Measurements from ENCODE around the gene ABL2. TPM values are rescaled to one million over a fixed set of nuclear protein-coding genes. Genes with fewer than 3 reads are reported as not detected.
"Not testable (repeated sequence)": the region's sequence is repeated elsewhere in the genome, so short reads cannot be mapped to it uniquely, and the experiment has no call there.

Gene ABL2
- total RNA-seq, 1 donor from 2014 or later, result 9.0 TPM

- Histone ChIP-seq H3K9me3 (replicated peaks) (no peaks in the 10 kb centered on the region), H3K27ac (replicated peaks) (no peak overlapping the region), H3K36me3 (no peaks in the 10 kb centered on the region), H3K27me3 (ENCODE audit: low read depth) (no peaks in the 10 kb centered on the region), H3K4me3 (no peak overlapping the region), H3K4me1 (peaks cover 33% of the 10 kb centered on the region)
- no peak for DNase-seq
- intact Hi-C loops (cut with micrococcal nuclease), result no loop called here
- TF ChIP-seq CTCF (IDR thresholded peaks at IDR 0.05; ENCODE audit: borderline replicate concordance), result no peak
These were observed 1.2 kb upstream of the ABL2 start for GRCh38 chr1:179230721-179231120.

- Histone ChIP-seq H3K9me3 (replicated peaks) (no peaks in the 10 kb centered on the region), H3K4me3 (peak overlapping the region; percentile 99), H3K27me3 (ENCODE audit: low read depth) (no peaks in the 10 kb centered on the region), H3K4me1 (peaks cover 33% of the 10 kb centered on the region), H3K27ac (replicated peaks) (peak overlapping the region; percentile 88), H3K36me3 (no peaks in the 10 kb centered on the region)
- DNase-seq, result no peak
- TF ChIP-seq CTCF (IDR thresholded peaks at IDR 0.05; ENCODE audit: borderline replicate concordance), result no peak
- intact Hi-C loops (cut with micrococcal nuclease), result no loop called here
These were observed 774 bp upstream of the ABL2 start for GRCh38 chr1:179230251-179230650.

GRCh38 chr1:179228783-179229213, 679 bp downstream of the ABL2 start:
- peak overlapping the region; percentile 99 for H3K4me3 ChIP-seq
- peaks cover 7% of the 10 kb centered on the region for H3K36me3 ChIP-seq
- peak overlapping the region; percentile 88 for H3K27ac ChIP-seq (replicated peaks)
- intact Hi-C loops (cut with micrococcal nuclease), result no loop called here
- H3K9me3 ChIP-seq (replicated peaks), result no peaks in the 10 kb centered on the region
- peak; percentile 40 for DNase-seq
- H3K4me1 ChIP-seq, result peaks cover 33% of the 10 kb centered on the region
- no peak for TF ChIP-seq CTCF (IDR thresholded peaks at IDR 0.05; ENCODE audit: borderline replicate concordance)
- H3K27me3 ChIP-seq (ENCODE audit: low read depth), result no peaks in the 10 kb centered on the region

- DNase-seq, result no peak
- no peak overlapping the region for H3K4me3 ChIP-seq
- peaks cover 33% of the 10 kb centered on the region for H3K4me1 ChIP-seq
- H3K27ac ChIP-seq (replicated peaks), result no peak overlapping the region
- no peaks in the 10 kb centered on the region for H3K9me3 ChIP-seq (replicated peaks)
- no peaks in the 10 kb centered on the region for H3K27me3 ChIP-seq (ENCODE audit: low read depth)
- no peak for TF ChIP-seq CTCF (IDR thresholded peaks at IDR 0.05; ENCODE audit: borderline replicate concordance)
- peaks cover 7% of the 10 kb centered on the region for H3K36me3 ChIP-seq
- intact Hi-C loops (cut with micrococcal nuclease), result no loop called here
These were observed 2.7 kb downstream of the ABL2 start for GRCh38 chr1:179226738-179227137.

GRCh38 chr1:179224466-179224865, 5.0 kb downstream of the ABL2 start:
- H3K4me3 ChIP-seq; DNase-seq; H3K27ac ChIP-seq (replicated peaks); intact Hi-C loops (cut with micrococcal nuclease); H3K9me3 ChIP-seq (replicated peaks); H3K27me3 ChIP-seq (ENCODE audit: low read depth): not testable (repeated sequence)
- peaks cover 16% of the 10 kb centered on the region for H3K36me3 ChIP-seq
- peaks cover 28% of the 10 kb centered on the region for H3K4me1 ChIP-seq

- H3K27ac ChIP-seq (replicated peaks); H3K9me3 ChIP-seq (replicated peaks); DNase-seq; H3K27me3 ChIP-seq (ENCODE audit: low read depth); H3K4me3 ChIP-seq; intact Hi-C loops (cut with micrococcal nuclease): not testable (repeated sequence)
- Histone ChIP-seq H3K4me1 (peaks cover 22% of the 10 kb centered on the region), H3K36me3 (peaks cover 21% of the 10 kb centered on the region)
These were observed 8.4 kb downstream of the ABL2 start for GRCh38 chr1:179221121-179221520.

All from left ventricle myocardium inferior (tissue), 1 donor.